GM18870 (cell line): ENCODE data around the gene XPR1.
"Not testable (repeated sequence)": the region's sequence is repeated elsewhere in the genome, so short reads cannot be mapped to it uniquely, and the experiment has no call there.

Experiments used
- ATAC-seq: cut with Tn5 transposase; IDR thresholded peaks from one replicate; pipeline ENCODE4 v1.9.1; 2021; ENCODE audit warnings: moderate library complexity; ENCODE audit not compliant: unreplicated experiment

The XPR1 gene

GRCh38 chr1:180643693-180644092 lies 11.9 kb downstream of the XPR1 start:
- ATAC-seq = no peak

GRCh38 chr1:180644526-180645192 lies 12.8 kb downstream of the XPR1 start:
- ATAC-seq = no peak

- not testable (repeated sequence) for ATAC-seq
Measured at GRCh38 chr1:180645261-180645660, 13.4 kb downstream of the XPR1 start.

- no peak for ATAC-seq
Measured at GRCh38 chr1:180646093-180646492, 14.3 kb downstream of the XPR1 start.

GRCh38 chr1:180646547-180646946 lies 14.7 kb downstream of the XPR1 start:
- no peak for ATAC-seq

GRCh38 chr1:180652792-180653191 lies 21.0 kb downstream of the XPR1 start:
- no peak for ATAC-seq

GRCh38 chr1:180662709-180663108 lies 30.9 kb downstream of the XPR1 start:
- no peak for ATAC-seq

GRCh38 chr1:180670681-180671080 lies 38.9 kb downstream of the XPR1 start:
- no peak for ATAC-seq

GRCh38 chr1:180672105-180672504 lies 40.3 kb downstream of the XPR1 start:
- no peak for ATAC-seq

GRCh38 chr1:180672505-180672904 lies 40.7 kb downstream of the XPR1 start:
- ATAC-seq = no peak

- no peak for ATAC-seq
Measured at GRCh38 chr1:180674603-180675530, 43.0 kb downstream of the XPR1 start.

- no peak for ATAC-seq
Measured at GRCh38 chr1:180675586-180675985, 43.8 kb downstream of the XPR1 start.

GRCh38 chr1:180680558-180681144 lies 48.8 kb downstream of the XPR1 start:
- no peak for ATAC-seq

GRCh38 chr1:180683117-180683516 lies 51.3 kb downstream of the XPR1 start:
- not testable (repeated sequence) for ATAC-seq

- ATAC-seq = no peak
Measured at GRCh38 chr1:180691322-180691913, 59.6 kb downstream of the XPR1 start.

- ATAC-seq = no peak
Measured at GRCh38 chr1:180693564-180694244, 61.9 kb downstream of the XPR1 start.

GRCh38 chr1:180695282-180695681 lies 63.5 kb downstream of the XPR1 start:
- ATAC-seq = no peak

GRCh38 chr1:180696361-180696760 lies 64.5 kb downstream of the XPR1 start:
- ATAC-seq = no peak

- no peak for ATAC-seq
Measured at GRCh38 chr1:180698580-180698979, 66.8 kb downstream of the XPR1 start.

GRCh38 chr1:180702376-180702775 lies 70.6 kb downstream of the XPR1 start:
- not testable (repeated sequence) for ATAC-seq

GRCh38 chr1:180710746-180711145 lies 78.9 kb downstream of the XPR1 start:
- ATAC-seq = not testable (repeated sequence)
